Vagina (tissue), 2 donors: Measurements from ENCODE around the gene PCP4.

ENCODE experiments used
- CTCF ChIP-seq, 3 experiments: fragments of 450-650 bp in 2 of 3; fragments of 200-600 bp in 1 of 3; sonication (generic) in 1 of 3; IDR thresholded peaks; one replicate each; pipeline ENCODE4 v1.5.1; 2017 to 2019; ENCODE audit warnings: antibody characterized with exemption in 3 of 3, mild to moderate bottlenecking in 2 of 3, moderate library complexity in 2 of 3
- POLR2A ChIP-seq, 2 donors: fragments of 450-650 bp; IDR thresholded peaks; one replicate each; pipeline ENCODE4 v1.6.1; 2017; ENCODE audit warnings: antibody characterized with exemption in 2 of 2, mild to moderate bottlenecking in 2 of 2, moderate library complexity in 2 of 2
- POLR2AphosphoS5 ChIP-seq, 2 donors: sonication (generic); formaldehyde crosslinking; IDR thresholded peaks; one replicate each; pipeline ENCODE4 v1.9.0; 2017; ENCODE audit warnings: antibody characterized with exemption in 2 of 2, mild to moderate bottlenecking in 2 of 2, low read depth in 1 of 2; ENCODE audit not compliant: insufficient read depth in 1 of 2

GRCh38 chr21:39972471-39972870 lies 105.2 kb downstream of the PCP4 start:
- TF ChIP-seq POLR2A (IDR thresholded peaks at IDR 0.05) (no peak), CTCF (IDR thresholded peaks at IDR 0.05) (no peak), POLR2AphosphoS5 (IDR thresholded peaks at IDR 0.05; ENCODE audit: insufficient read depth in 1 of 2, low read depth in 1 of 2) (no peak)
